ENCODE results near the gene NUCB1. TPM values are rescaled to one million over a fixed set of nuclear protein-coding genes. Genes with fewer than 3 reads are reported as not detected.
A peak's percentile ranks its signal among the peaks of the same experiment; 100 is the strongest.

NUCB1 gene
- total RNA-seq (100 to 1,000 TPM; 128 to 252 (median 142) TPM), polyA plus RNA-seq (100 to 1,000 TPM in 1 of 2 donors, 10 to 100 TPM in 1; 70.5 to 150 TPM), total RNA-seq (87.4 reads per million, percentile 82 among the genes with 10 or more reads in this experiment)

- Histone ChIP-seq H3K9me3 (ENCODE audit: control insufficient read depth in 2 of 3, low read length in 3 of 3) (no peaks in the 10 kb centered on the region), H3K36me3 (ENCODE audit: control insufficient read depth in 2 of 3, insufficient read depth in 3 of 3, low read length in 3 of 3) (peaks cover 0 to 18% (median 6%) of the 10 kb centered on the region in 3 experiments), H3K4me1 (ENCODE audit: control insufficient read depth in 2 of 2, insufficient read depth in 2 of 2, low read length in 2 of 2) (peaks cover 11 to 12% of the 10 kb centered on the region in 2 donors), H3K27me3 (ENCODE audit: control insufficient read depth in 2 of 2, insufficient read depth in 2 of 2, low read length in 2 of 2) (peaks cover 2 to 4% of the 10 kb centered on the region in 2 donors), H3K27ac (ENCODE audit: low read depth, low read length) (peak within 1 kb of the TSS; percentile 92), H3K4me3 (ENCODE audit: low read length) (peak within 1 kb of the TSS; percentile 92)
- DNase-seq: peak; percentile 92 to 99 (median 98)
- intact Hi-C loops (cut with micrococcal nuclease): loop anchor here (1.0 to 5.0 kb wide), 12 partner anchors 25 to 185 kb away; partner anchors contain the start of genes BAX (in 2 of the 2), FTL (in 2 of the 2), GYS1 (in 2 of the 2) and RUVBL2 (in 2 of the 2)
- H3K27ac Mint-ChIP-seq: peak within 1 kb of the TSS; percentile 78 to 100 (median 98)
- no peaks in the 10 kb centered on the region for H3K9me3 Mint-ChIP-seq
- POLR2A ChIA-PET: interaction anchor here (0.5 to 2.8 kb wide), 9 partner anchors 26 to 975 kb away, joined by 3 to 10 read pairs (median 5); partner anchors contain the start of genes DHDH, FTL and PPP1R15A
- peaks cover 14 to 44% (median 32%) of the 10 kb centered on the region in 7 donors for H3K4me1 Mint-ChIP-seq
- peak; percentile 100 for ATAC-seq
- peak within 1 kb of the TSS; percentile 87 to 100 (median 98) for H3K4me3 Mint-ChIP-seq
- H3K27me3 Mint-ChIP-seq: peaks cover under 1 to 11% (median 2%) of the 10 kb centered on the region in 5 donors
- CTCF ChIA-PET: interaction anchor here (0.8 to 0.9 kb wide), 2 partner anchors 28 to 66 kb away, joined by 3 to 4 read pairs; partner anchors contain the start of gene PPP1R15A
- peaks cover 0 to 22% (median 7%) of the 10 kb centered on the region in 5 donors for H3K36me3 Mint-ChIP-seq
Observed at GRCh38 chr19:48899781-48900476, at the start of gene NUCB1. TSS of gene NUCB1 (plus strand) at chr19:48900312. CDS start at chr19:48900797, 485 bp downstream.

DNA sequence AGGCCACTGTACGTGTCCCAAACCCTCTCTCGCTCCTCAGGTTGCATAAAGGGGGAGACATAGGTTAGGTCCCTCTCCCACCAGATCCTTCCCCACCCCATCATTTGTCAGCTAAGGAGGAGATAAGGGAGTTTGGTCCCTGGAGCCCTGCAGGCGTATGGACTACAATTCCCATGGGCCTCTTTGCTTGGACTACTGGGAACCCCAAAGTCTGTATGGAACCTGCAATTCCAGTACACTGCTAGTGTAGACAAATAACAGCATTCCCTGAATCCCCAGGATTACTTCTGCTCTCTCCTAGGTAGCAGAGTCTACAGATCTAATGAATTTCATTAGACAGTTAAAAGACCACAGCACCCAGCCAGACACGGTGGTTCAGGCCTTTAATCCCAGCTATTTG is 47.8 kb upstream of the NUCB1 start:
- no peaks in the 10 kb centered on the region for H3K36me3 ChIP-seq (ENCODE audit: control insufficient read depth in 2 of 3, insufficient read depth in 3 of 3, low read length in 3 of 3)
- ATAC-seq: no peak
- no peak overlapping the region for H3K4me3 Mint-ChIP-seq
- H3K4me1 ChIP-seq (ENCODE audit: control insufficient read depth in 2 of 2, insufficient read depth in 2 of 2, low read length in 2 of 2): no peaks in the 10 kb centered on the region
- no peak overlapping the region for H3K4me3 ChIP-seq (ENCODE audit: low read length)
- H3K9me3 Mint-ChIP-seq: no peaks in the 10 kb centered on the region
- DNase-seq: no peak
- intact Hi-C loops (cut with micrococcal nuclease): no loop called here
- CTCF ChIA-PET: no interaction called here
- H3K4me1 Mint-ChIP-seq: no peaks in the 10 kb centered on the region
- no peak overlapping the region for H3K27ac Mint-ChIP-seq
- no peaks in the 10 kb centered on the region for H3K27me3 Mint-ChIP-seq
- H3K27ac ChIP-seq (ENCODE audit: low read depth, low read length): no peak overlapping the region
- POLR2A ChIA-PET: interaction anchor here (0.7 kb wide), 1 partner anchor 14 kb away, joined by 3 read pairs; no protein-coding TSS in a partner anchor
- no peaks in the 10 kb centered on the region for H3K9me3 ChIP-seq (ENCODE audit: control insufficient read depth in 2 of 3, low read length in 3 of 3)
- no peaks in the 10 kb centered on the region for H3K27me3 ChIP-seq (ENCODE audit: control insufficient read depth in 2 of 2, insufficient read depth in 2 of 2, low read length in 2 of 2)
- H3K36me3 Mint-ChIP-seq: no peaks in the 10 kb centered on the region

DNA sequence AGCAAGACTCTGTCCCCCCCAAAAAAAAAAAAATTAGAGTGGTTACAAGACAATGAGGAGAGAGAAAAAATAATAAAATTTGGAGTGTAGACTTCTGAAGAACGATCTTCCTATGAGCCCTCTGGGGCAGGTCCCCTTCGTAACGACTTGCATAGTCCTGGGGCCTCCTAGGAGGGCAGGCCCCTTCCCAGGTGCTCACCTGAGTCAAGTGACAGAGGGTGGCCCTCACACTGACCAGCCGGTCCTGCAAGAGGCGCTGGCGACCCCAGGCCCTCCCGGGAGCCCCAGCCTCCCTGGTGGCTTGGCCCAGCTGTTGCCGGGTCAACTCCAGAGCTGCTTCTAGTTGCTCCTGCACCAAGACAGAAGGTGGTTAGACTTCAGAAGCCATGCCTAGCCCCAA is 46.6 kb upstream of the NUCB1 start:
- ATAC-seq (no peak), DNase-seq (no peak)
- no peak overlapping the region for H3K27ac Mint-ChIP-seq
- ChIA-PET POLR2A (no interaction called here), CTCF (interaction anchor here (0.6 kb wide), 1 partner anchor 66 kb away, joined by 3 read pairs; no protein-coding TSS in a partner anchor)
- H3K4me1 Mint-ChIP-seq: no peaks in the 10 kb centered on the region
- no peak overlapping the region for H3K4me3 Mint-ChIP-seq
- no peaks in the 10 kb centered on the region for H3K27me3 ChIP-seq (ENCODE audit: control insufficient read depth in 2 of 2, insufficient read depth in 2 of 2, low read length in 2 of 2)
- H3K36me3 Mint-ChIP-seq: no peaks in the 10 kb centered on the region
- no peaks in the 10 kb centered on the region for H3K27me3 Mint-ChIP-seq
- H3K27ac ChIP-seq (ENCODE audit: low read depth, low read length): no peak overlapping the region
- no peaks in the 10 kb centered on the region for H3K4me1 ChIP-seq (ENCODE audit: control insufficient read depth in 2 of 2, insufficient read depth in 2 of 2, low read length in 2 of 2)
- H3K4me3 ChIP-seq (ENCODE audit: low read length): no peak overlapping the region
- H3K9me3 Mint-ChIP-seq: no peaks in the 10 kb centered on the region
- H3K9me3 ChIP-seq (ENCODE audit: control insufficient read depth in 2 of 3, low read length in 3 of 3): no peaks in the 10 kb centered on the region
- no peaks in the 10 kb centered on the region for H3K36me3 ChIP-seq (ENCODE audit: control insufficient read depth in 2 of 3, insufficient read depth in 3 of 3, low read length in 3 of 3)
- intact Hi-C loops (cut with micrococcal nuclease): no loop called here

DNA sequence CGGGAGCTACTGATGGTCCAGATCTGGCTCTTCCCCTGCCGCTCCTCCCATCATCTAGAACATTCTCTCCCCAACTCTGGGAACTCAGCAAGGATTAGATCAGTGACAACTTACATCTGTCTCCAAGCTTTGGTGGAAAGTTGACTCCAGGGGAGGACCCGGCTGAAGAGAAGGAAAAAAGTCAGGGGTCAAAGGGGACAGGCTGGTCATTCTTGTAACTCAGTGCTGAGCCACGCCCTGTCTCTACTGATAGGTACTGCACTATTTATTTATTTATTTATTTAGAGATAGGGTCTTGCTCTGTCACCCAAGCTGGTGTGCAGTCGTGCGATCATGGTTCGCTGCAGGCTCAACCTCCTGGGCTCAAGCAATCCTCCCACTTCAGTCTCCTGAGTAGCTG is 46.0 kb upstream of the NUCB1 start:
- H3K27ac Mint-ChIP-seq: no peak overlapping the region
- Histone ChIP-seq H3K4me1 (ENCODE audit: control insufficient read depth in 2 of 2, insufficient read depth in 2 of 2, low read length in 2 of 2) (no peaks in the 10 kb centered on the region), H3K27me3 (ENCODE audit: control insufficient read depth in 2 of 2, insufficient read depth in 2 of 2, low read length in 2 of 2) (no peaks in the 10 kb centered on the region), H3K27ac (ENCODE audit: low read depth, low read length) (no peak overlapping the region), H3K4me3 (ENCODE audit: low read length) (no peak overlapping the region), H3K36me3 (ENCODE audit: control insufficient read depth in 2 of 3, insufficient read depth in 3 of 3, low read length in 3 of 3) (no peaks in the 10 kb centered on the region), H3K9me3 (ENCODE audit: control insufficient read depth in 2 of 3, low read length in 3 of 3) (no peaks in the 10 kb centered on the region)
- peaks cover 0 to 3% (median 0%) of the 10 kb centered on the region in 7 donors for H3K4me1 Mint-ChIP-seq
- ChIA-PET CTCF (no interaction called here), POLR2A (no interaction called here)
- ATAC-seq (no peak), DNase-seq (no peak)
- intact Hi-C loops (cut with micrococcal nuclease): no loop called here
- H3K27me3 Mint-ChIP-seq: no peaks in the 10 kb centered on the region
- no peaks in the 10 kb centered on the region for H3K36me3 Mint-ChIP-seq
- H3K9me3 Mint-ChIP-seq: no peaks in the 10 kb centered on the region
- no peak overlapping the region for H3K4me3 Mint-ChIP-seq

GRCh38 chr19:48856921-48857320 is 43.2 kb upstream of the NUCB1 start:
- Histone ChIP-seq H3K4me1 (ENCODE audit: control insufficient read depth in 2 of 2, insufficient read depth in 2 of 2, low read length in 2 of 2) (no peaks in the 10 kb centered on the region), H3K36me3 (ENCODE audit: control insufficient read depth in 2 of 3, insufficient read depth in 3 of 3, low read length in 3 of 3) (no peaks in the 10 kb centered on the region), H3K27me3 (ENCODE audit: control insufficient read depth in 2 of 2, insufficient read depth in 2 of 2, low read length in 2 of 2) (no peaks in the 10 kb centered on the region), H3K27ac (ENCODE audit: low read depth, low read length) (no peak overlapping the region), H3K4me3 (ENCODE audit: low read length) (no peak overlapping the region), H3K9me3 (ENCODE audit: control insufficient read depth in 2 of 3, low read length in 3 of 3) (no peaks in the 10 kb centered on the region)
- POLR2A ChIA-PET: interaction anchor here (0.5 to 0.7 kb wide), 2 partner anchors 30 to 595 kb away, joined by 3 read pairs; partner anchors contain the start of gene PIH1D1
- H3K36me3 Mint-ChIP-seq: no peaks in the 10 kb centered on the region
- intact Hi-C loops (cut with micrococcal nuclease): no loop called here
- H3K4me1 Mint-ChIP-seq: peaks cover 0 to 8% (median 0%) of the 10 kb centered on the region in 7 donors
- H3K27me3 Mint-ChIP-seq: no peaks in the 10 kb centered on the region
- DNase-seq (no peak), ATAC-seq (no peak)
- no peak overlapping the region for H3K4me3 Mint-ChIP-seq
- H3K27ac Mint-ChIP-seq: no peak overlapping the region
- CTCF ChIA-PET: no interaction called here
- no peaks in the 10 kb centered on the region for H3K9me3 Mint-ChIP-seq

DNA sequence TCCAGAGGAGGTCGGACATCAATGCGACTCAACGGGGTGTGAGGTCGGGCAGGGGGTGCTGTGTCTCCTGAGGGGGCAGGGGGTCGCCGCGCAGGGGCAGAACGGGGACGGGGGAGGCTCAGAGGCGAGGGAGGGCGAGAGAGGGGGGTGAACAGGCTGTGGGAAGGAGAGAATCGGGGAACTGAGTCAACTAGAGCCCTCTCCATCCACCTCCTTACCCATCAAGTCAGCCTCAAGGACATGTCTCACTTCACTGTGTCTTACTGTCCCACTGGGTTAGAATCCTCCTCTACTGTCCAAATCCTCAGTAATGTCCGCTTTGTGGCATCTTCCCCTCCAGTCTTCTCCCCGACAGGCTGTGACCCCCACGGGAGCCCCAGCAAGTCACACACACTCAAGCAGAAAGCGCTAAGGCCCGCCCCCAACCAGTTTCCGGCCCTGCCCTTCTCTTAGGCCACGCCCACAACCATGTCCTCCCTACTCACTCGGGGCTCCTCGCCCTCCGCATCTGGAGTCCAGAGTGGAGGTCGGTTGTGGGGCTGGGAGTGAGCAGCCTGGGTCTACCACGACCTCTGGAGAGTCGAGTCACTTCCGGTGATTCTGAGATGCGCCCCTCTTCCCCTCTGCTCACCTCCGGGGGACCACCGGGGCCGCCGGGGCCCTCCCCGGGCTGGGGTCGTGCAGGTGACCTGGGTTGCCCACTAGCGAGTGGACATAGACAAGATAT is 41.0 kb upstream of the NUCB1 start:
- intact Hi-C loops (cut with micrococcal nuclease): loop anchor here (1.0 to 2.0 kb wide), 3 partner anchors 13 to 106 kb away; partner anchors contain the start of genes PPP1R15A (in 2 of the 2), FTL (in 1 of the 2) and NUCB1 (in 1 of the 2)
- ChIA-PET POLR2A (no interaction called here), CTCF (interaction anchor here (1.0 to 1.5 kb wide), 2 partner anchors 16 to 111 kb away, joined by 3 to 5 read pairs; no protein-coding TSS in a partner anchor)
- peaks cover 0 to 8% (median 0%) of the 10 kb centered on the region in 7 donors for H3K4me1 Mint-ChIP-seq
- H3K27ac Mint-ChIP-seq: peak overlapping the region; percentile 7 to 94 (median 91)
- Histone ChIP-seq H3K4me3 (ENCODE audit: low read length) (peak overlapping the region; percentile 48), H3K27ac (ENCODE audit: low read depth, low read length) (peak overlapping the region; percentile 56), H3K36me3 (ENCODE audit: control insufficient read depth in 2 of 3, insufficient read depth in 3 of 3, low read length in 3 of 3) (no peaks in the 10 kb centered on the region), H3K27me3 (ENCODE audit: control insufficient read depth in 2 of 2, insufficient read depth in 2 of 2, low read length in 2 of 2) (no peaks in the 10 kb centered on the region), H3K4me1 (ENCODE audit: control insufficient read depth in 2 of 2, insufficient read depth in 2 of 2, low read length in 2 of 2) (no peaks in the 10 kb centered on the region), H3K9me3 (ENCODE audit: control insufficient read depth in 2 of 3, low read length in 3 of 3) (no peaks in the 10 kb centered on the region)
- H3K4me3 Mint-ChIP-seq: peak overlapping the region; percentile 90 to 99 (median 94)
- peak; percentile 87 for ATAC-seq
- no peaks in the 10 kb centered on the region for H3K9me3 Mint-ChIP-seq
- no peaks in the 10 kb centered on the region for H3K36me3 Mint-ChIP-seq
- DNase-seq: peak; percentile 54 to 83 (median 77)
- no peaks in the 10 kb centered on the region for H3K27me3 Mint-ChIP-seq

Measured in naive thymus-derived CD4-positive, alpha-beta T cell (primary cell).